KOPT-K1 (cell line): ENCODE data around the gene CHI3L1.

Experiments
- H3K27ac ChIP-seq: fragments of 200-600 bp; sonication (generic); 2 replicates; pipeline ENCODE4 v1.5.1; 2016; ENCODE audit warnings: antibody characterized with exemption, mild to moderate bottlenecking, low read depth, low read length; ENCODE audit not compliant: poor library complexity, severe bottlenecking
- H3K36me3 ChIP-seq: fragments of 200-600 bp; sonication (generic); 2 replicates; pipeline ENCODE4 v1.5.1; 2017; ENCODE audit warnings: antibody characterized with exemption, mild to moderate bottlenecking, low read length, moderate library complexity; ENCODE audit not compliant: insufficient read depth
- H3K9me3 ChIP-seq: fragments of 200-600 bp; sonication (generic); 2 replicates; pipeline ENCODE4 v1.5.1; 2017; ENCODE audit warnings: antibody characterized with exemption, low read length, mild to moderate bottlenecking; ENCODE audit not compliant: insufficient read depth, poor library complexity, severe bottlenecking

The CHI3L1 gene

DNA sequence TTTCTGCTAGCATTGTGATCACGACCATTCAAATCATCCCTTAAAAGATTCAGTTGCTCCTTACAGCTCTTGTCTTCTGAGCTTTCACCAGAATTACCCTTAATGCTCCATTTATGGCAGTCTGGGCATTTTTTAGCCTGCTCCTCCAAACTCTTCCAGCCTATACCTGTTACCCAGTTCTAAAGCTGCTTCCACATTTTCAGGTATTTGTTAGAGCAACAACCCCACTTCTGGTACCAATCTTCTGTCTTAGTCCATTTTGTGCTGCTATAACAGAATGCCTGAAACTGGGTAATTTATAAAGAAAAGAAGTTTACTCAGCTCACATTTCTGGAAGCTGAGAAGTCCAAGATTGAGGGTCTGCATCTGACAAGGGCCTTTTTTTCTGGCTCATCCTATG is 28.1 kb downstream of the CHI3L1 start:
- H3K27ac ChIP-seq: no peak overlapping the region
- peaks cover 13% of the 10 kb centered on the region for H3K9me3 ChIP-seq

DNA sequence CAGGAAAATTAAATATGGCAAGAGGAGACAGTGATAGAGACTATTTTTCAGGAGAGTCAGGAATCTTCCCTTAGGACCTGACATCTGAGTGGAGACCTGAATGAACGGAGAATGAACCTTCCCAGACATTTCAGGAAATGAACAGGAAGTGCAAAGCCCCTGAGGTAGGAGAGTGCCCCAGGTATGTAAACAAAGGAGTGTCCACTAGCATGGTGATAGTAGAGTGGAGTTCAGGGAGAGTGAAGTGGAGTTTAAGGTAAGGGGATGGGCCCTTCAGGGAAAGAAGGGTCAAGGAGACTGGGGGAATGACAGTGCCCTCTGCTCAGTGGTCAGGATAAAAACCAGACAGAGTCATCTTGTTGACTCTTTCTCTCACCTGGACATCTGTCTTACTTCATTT is 30.2 kb downstream of the CHI3L1 start:
- Histone ChIP-seq H3K9me3 (peaks cover 13% of the 10 kb centered on the region), H3K27ac (no peak overlapping the region), H3K36me3 (no peaks in the 10 kb centered on the region)

More for the DNA sequence above, 28.1 kb downstream of the CHI3L1 start:
- H3K36me3 ChIP-seq: no peaks in the 10 kb centered on the region

DNA sequence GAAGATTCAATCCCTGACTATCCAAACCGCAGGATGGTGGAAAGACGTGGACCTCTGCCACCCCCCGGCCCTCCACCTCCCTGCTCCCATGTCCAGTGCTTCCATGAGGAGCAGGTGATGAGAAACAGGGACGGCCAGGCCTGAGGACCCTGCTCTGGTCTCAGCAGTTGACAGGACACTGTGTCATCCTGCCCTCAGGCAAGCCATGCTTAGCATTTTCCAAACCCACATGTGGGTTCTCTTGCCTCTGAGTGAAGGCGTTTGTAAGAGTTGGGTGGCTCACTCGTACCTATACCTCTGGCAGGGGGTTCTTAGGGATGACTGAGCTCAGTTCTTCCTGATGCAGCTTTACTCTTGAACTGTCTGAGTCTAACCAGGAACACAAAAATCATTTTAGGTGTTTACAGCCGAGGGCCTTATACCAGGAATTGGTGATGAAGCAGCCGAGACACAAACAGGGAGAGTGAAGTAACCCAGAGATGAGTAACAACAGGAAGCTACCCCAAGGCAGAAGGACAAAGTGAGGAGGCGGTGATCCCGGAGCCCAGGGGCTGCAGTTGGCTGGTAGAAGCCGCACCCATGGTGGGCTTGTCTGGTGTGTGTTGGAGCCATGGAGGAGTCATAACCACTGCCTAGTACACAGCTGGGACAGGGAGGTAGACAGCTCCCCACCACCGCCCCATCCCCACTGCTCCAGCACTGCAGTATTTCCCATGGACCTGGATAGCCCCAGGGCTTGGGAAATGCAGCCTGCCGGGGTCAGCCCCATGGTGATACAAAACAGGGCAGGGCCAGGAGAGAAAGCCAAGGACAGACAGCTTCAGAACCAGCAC is 32.3 kb downstream of the CHI3L1 start:
- no peak overlapping the region for H3K27ac ChIP-seq
- H3K36me3 ChIP-seq: no peaks in the 10 kb centered on the region
- H3K9me3 ChIP-seq: peaks cover 12% of the 10 kb centered on the region

DNA sequence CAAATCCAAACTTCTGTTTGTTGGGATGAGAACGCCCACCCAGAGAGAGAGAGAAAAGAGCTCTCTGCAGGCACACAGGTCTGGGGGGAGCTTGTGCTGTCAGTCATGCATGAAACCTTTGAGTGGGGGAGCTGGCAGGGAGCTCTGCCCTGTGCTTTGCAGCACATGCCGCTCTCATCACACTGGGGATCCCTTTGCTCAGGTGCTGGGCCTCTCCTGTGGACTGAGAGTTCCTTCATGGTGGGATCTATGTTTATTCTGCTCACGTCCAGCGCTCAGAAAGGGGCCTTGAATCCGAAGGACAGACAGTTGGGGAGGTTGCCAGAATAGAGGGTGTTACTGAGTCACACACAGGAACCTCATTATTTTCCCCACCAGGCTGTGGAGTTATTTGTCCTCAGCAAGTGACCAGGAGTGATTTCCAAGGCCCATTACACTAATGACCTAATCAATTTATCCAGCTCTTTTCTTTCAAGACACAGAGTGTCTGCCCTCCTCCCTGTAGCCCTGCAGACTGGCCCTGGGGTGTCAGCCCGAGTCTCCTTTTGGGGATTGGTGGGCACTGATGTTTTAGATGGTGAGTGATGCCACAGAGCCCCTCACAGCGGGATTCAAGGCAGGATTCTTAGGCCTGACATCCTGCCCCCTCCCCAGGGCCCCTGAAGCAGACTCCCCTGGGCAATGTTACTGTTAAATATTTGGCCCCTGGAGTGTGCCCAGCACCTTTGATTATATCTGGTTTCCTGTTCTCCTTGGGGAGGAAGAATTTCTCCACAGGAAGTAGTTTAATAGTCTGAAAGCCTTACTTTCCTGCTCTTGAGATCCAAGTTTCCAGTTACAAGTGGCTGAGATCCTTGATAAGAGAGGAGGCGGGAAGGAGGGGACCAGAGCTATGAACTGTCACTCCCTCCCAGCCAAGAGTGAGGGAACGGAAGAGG is 33.2 kb downstream of the CHI3L1 start:
- H3K27ac ChIP-seq: no peak overlapping the region

DNA sequence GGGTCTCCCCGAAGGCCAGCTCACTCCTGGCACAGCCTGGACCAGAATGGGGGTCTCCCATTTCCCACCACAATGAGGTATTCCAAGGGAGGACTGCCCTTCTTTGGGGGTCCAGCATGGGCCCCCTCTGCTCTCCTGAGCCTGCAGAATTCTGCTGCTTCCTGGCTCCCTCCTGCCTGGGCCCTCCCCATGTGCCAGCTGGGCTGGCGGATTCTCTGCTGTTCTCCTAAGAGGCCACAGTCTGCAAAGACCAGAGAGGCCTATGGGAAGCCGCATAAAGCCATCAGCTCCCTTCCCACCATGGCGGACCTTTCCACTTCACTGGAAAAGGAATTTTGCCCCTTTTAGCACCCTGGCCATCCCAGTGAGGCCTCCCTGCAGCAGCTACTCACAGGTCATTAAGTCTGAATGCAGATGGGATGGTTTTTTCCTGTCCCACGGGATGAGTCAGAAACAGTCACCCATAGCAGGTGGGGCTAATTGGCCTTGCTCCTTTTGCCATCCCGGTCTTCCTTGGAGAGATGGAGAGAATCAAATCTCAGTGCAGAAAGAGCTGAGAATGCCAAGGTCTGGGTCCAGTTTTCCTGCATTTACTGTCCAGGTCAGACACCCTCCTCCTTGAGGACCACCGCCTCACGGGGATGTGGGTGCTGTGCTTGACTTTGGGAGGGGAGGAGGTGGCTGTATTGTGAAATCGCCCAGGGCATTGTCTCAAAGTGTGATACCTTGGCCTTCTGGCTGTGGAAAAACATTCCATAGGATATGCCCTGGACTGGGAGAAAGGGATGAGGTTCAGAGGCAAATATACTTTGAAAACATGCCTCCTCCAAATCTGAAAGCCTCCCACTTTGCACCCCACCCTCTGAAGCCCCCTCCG is 34.1 kb downstream of the CHI3L1 start:
- H3K27ac ChIP-seq: no peak overlapping the region

More for the DNA sequence above, 33.2 kb downstream of the CHI3L1 start:
- Histone ChIP-seq H3K36me3 (no peaks in the 10 kb centered on the region), H3K9me3 (peaks cover 3% of the 10 kb centered on the region)

DNA sequence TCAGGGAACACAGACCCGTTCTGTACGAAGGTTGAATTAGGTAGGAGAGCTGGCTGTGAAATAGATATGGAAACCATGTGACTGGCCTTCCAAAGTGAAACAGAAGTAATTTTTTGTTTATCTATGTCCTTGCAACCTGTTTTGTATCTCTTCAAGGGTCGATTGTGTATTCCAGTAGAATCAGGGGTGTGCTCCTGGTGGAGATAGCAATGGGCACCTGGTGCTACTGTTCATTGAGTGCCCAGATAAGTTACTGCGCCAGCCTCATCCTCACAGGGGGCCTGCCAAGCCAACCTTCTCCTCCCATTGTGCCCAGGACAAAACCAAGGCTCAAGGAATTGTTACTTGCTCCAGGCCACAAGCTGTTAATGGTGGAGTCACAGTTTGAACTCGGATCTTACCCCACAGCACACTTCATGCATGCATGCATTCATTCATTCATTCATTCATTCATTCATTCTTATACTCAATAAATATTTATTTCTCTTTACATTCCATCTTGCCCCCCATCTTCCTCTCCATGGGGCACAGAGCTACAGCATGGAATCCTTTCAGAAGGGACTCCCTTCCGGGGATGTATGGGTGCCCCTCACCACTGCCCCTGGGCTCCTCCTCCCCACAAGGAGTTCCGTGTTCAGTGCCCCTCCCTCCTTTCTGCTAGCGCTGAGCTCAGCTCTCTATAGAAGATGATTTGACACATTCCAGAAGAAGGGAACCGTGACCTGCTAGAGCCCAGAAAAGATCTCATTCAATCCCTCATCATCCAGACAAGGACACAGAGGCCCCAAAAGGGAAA is 34.9 kb downstream of the CHI3L1 start:
- H3K9me3 ChIP-seq: no peaks in the 10 kb centered on the region
- H3K36me3 ChIP-seq: no peaks in the 10 kb centered on the region
- H3K27ac ChIP-seq: no peak overlapping the region

More for the DNA sequence above, 34.1 kb downstream of the CHI3L1 start:
- H3K9me3 ChIP-seq: no peaks in the 10 kb centered on the region
- no peaks in the 10 kb centered on the region for H3K36me3 ChIP-seq

DNA sequence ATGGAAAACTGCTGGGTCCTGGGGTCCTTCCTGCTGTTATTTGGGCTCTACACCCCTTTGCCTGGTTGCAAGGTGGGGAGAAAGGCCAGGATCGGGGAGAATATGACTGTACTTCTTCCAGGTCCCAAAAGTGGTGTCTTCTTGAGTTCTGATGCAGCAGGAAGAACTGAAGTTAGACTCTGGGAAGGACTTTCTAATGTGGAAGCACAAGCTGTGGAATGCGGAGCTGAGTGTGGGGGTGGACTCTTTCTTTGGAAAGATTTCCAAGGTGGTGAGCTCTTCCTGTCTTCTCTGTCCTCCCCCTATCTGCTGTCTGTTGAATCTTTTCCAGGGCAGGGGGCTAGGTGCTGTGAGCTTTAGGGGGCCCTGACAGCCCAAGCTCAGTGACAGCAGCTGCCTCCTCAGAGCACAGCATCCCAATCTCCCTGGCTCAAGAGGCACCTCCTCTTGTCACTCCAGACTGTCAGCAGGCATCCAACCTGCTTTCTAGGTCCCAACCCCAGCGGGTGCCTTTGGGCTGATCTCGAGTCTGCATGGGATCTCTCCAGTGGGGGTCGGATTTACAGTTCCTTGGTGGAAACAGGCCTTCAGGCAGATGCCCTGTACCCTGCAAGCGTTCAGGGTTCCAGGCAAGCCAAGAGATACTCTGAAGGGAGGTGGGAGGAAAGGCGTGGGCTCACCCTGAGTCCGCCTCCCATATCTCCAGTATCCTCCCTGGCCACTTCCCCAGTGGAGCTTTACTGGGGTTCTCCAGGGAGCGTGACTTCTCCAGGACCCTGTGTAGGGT is 35.8 kb downstream of the CHI3L1 start:
- no peak overlapping the region for H3K27ac ChIP-seq

DNA sequence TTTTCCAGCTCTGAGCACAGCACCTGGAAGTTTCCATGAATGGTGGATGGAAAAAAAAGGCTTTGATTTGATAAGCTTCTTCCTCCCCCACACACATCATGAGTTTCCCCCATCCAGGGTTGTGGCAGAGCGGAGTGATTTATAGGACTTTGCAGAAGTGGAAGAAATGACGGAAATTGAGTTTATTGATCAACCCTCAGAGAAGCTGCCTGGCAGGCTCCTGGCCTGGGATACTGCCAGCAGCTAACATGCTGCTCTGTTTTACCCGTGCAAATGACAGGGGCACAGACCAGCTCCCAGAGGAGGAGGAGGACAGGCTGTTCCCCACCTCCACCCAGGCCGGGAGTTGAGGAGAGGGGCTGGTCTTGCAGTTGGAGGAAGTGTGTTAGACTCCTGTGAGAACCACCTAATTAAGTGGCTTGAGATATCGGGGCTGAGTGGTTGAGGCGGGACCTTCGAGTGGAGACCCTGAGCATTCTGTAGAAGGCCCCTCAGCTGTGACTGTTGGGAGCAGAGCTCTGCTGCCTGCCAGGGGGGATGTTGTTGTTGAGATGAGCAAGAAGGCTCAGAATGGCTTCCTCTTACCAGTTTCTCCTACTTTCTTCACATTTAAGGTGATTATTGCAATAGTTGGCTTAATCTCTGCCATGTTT is 37.2 kb downstream of the CHI3L1 start:
- Histone ChIP-seq H3K9me3 (no peaks in the 10 kb centered on the region), H3K36me3 (no peaks in the 10 kb centered on the region), H3K27ac (no peak overlapping the region)

More for the DNA sequence above, 35.8 kb downstream of the CHI3L1 start:
- Histone ChIP-seq H3K9me3 (no peaks in the 10 kb centered on the region), H3K36me3 (no peaks in the 10 kb centered on the region)

DNA sequence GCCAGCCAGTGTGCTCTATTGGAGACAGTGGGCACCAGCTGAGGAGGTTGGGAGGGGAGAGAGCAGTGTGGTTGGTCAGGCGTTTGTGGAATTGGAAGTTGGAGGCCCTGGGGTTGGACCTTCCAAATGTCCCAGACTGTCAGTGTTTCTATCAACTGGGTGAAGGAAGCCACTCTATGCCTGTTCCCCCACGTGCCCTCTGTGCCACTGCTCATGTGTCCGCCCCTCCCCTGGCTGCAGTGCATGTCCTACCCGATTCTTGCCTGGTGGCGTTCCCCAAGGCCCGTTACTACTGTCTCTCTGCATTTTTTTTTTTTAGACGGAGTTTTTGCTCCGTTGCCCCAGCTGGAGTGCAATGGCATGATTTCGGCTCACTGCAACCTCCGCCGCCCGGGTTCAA is 37.9 kb downstream of the CHI3L1 start:
- Histone ChIP-seq H3K36me3 (no peaks in the 10 kb centered on the region), H3K27ac (no peak overlapping the region), H3K9me3 (no peaks in the 10 kb centered on the region)

DNA sequence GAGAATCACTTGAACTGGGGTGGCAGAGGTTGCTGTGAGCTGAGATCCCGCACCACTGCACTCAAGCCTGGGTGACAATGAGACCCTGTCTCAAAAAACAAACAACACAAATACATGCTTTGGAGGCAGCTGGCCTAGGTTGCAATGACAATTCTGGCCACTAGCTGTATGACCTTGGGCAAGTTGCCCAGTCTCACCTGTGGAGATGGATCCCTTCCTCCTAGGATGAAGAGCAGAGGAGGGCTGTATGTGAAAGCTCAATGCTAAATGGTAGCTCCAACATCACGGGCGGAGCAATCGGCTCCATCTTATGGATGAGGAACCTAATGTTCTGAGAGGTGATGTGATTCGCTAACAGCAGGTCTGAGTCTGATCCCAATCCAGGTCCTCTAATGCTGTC is 38.4 kb downstream of the CHI3L1 start:
- Histone ChIP-seq H3K36me3 (no peaks in the 10 kb centered on the region), H3K27ac (no peak overlapping the region), H3K9me3 (no peaks in the 10 kb centered on the region)

DNA sequence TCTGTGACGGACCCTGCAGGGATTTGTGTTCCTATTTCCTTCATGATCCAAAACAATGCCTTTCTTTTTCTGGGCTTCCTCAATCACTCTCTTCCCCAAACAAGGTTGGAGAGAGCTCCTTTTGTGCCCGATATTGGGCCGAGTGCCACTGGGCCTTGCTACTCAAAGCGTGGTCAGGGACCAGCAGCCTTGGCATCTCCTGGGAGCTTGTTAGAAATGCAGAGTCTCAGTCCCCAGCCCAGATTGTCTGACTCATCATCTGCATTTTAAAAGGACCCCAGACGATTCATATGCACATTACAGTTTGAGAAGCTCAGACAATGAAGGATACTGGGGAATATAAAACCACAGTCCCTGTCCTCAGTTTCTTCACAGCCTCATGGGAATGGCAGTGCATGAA is 39.1 kb downstream of the CHI3L1 start:
- Histone ChIP-seq H3K36me3 (no peaks in the 10 kb centered on the region), H3K27ac (no peak overlapping the region), H3K9me3 (no peaks in the 10 kb centered on the region)

DNA sequence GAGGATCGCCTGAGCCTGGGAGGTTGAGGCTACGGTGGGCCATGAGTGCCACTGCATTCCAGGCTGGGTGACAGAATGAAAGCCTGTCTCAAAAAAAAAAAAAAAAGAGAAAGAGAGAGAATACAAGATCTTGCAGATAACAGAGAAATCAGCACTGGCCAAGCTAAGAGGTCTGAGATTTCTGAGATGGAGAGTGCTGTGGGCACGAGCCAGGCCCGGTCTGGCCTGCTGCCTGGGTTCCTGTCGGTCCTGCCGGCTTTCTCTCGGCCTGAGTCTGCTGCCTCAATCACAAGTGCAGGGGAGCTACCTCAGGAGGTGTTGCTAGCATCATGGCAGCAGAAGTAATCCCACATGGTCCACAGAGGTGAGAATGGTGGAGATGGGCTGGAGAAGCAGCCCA is 40.0 kb downstream of the CHI3L1 start:
- H3K36me3 ChIP-seq: no peaks in the 10 kb centered on the region
- H3K9me3 ChIP-seq: no peaks in the 10 kb centered on the region
- no peak overlapping the region for H3K27ac ChIP-seq

DNA sequence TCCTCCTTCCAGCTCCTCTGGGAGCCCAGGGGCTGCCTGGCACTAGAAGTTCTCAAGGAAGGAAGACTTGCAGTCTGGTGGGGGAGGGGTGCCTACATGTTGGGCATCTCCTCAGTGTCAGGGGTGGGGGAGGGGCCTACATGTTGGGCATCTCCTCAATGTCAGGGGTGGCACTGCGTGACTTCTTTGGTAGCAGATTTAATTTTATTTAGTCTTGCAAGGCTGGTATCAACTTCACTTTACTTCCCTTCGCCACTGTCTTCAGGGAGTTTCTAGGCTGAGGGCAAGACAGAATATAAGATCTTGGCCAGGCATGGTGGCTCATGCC is 40.5 kb downstream of the CHI3L1 start:
- Histone ChIP-seq H3K36me3 (no peaks in the 10 kb centered on the region), H3K27ac (no peak overlapping the region), H3K9me3 (no peaks in the 10 kb centered on the region)
